Endodermal cell (in vitro differentiated cells): ENCODE data around the gene GOLPH3. TPM values are rescaled to one million over a fixed set of nuclear protein-coding genes. Genes with fewer than 3 reads are reported as not detected.
"Not testable (repeated sequence)": the region's sequence is repeated elsewhere in the genome, so short reads cannot be mapped to it uniquely, and the experiment has no call there.

Experiments
- DNase-seq: peaks from one replicate; pipeline ENCODE4 v3.0.0-alpha.2; 2017
- H3K27ac ChIP-seq: 2 replicates; pipeline ENCODE4 v1.5.1; 2013; ENCODE audit warnings: mild to moderate bottlenecking, low read depth, low read length, moderate library complexity
- H3K27me3 ChIP-seq: 2 replicates; pipeline ENCODE4 v1.6.1; 2013; ENCODE audit warnings: mild to moderate bottlenecking, low read length, moderate library complexity; ENCODE audit not compliant: insufficient read depth, control insufficient read depth, poor library complexity, severe bottlenecking
- H3K36me3 ChIP-seq: 2 replicates; pipeline ENCODE4 v1.7.0; 2013; ENCODE audit warnings: mild to moderate bottlenecking, low read length, moderate library complexity; ENCODE audit not compliant: control insufficient read depth, insufficient read depth
- H3K4me1 ChIP-seq: one replicate; pipeline ENCODE4 v1.7.0; 2013; ENCODE audit warnings: low read length; ENCODE audit not compliant: control insufficient read depth, insufficient read depth
- H3K4me3 ChIP-seq: 2 replicates; pipeline ENCODE4 v1.5.1; 2013; ENCODE audit warnings: mild to moderate bottlenecking, low read length, moderate library complexity
- H3K9ac ChIP-seq: 2 replicates; pipeline ENCODE4 v1.6.1; 2013; ENCODE audit warnings: mild to moderate bottlenecking, low read length, moderate library complexity; ENCODE audit not compliant: poor library complexity, severe bottlenecking; ENCODE audit errors: extremely low read depth
- H3K9me3 ChIP-seq: 2 replicates; pipeline ENCODE4 v1.6.1; 2013; ENCODE audit warnings: mild to moderate bottlenecking, low read length, moderate library complexity; ENCODE audit not compliant: control insufficient read depth
- H3K27ac Mint-ChIP-seq: 2 replicates; pipeline ENCODE4 v1.8.0; 2020; ENCODE audit warnings: mixed read lengths
- H3K27me3 Mint-ChIP-seq: 2 replicates; pipeline ENCODE4 v1.8.0; 2021; ENCODE audit warnings: mild to moderate bottlenecking, mixed read lengths; ENCODE audit not compliant: insufficient read depth
- H3K36me3 Mint-ChIP-seq: 2 replicates; pipeline ENCODE4 v1.8.0; 2020; ENCODE audit warnings: low read depth, mixed read lengths
- H3K4me1 Mint-ChIP-seq: 2 replicates; pipeline ENCODE4 v1.8.0; 2020; ENCODE audit warnings: mixed read lengths
- H3K4me3 Mint-ChIP-seq: 2 replicates; pipeline ENCODE4 v1.8.0; 2020; ENCODE audit warnings: mild to moderate bottlenecking, moderate library complexity, mixed read lengths
- H3K9me3 Mint-ChIP-seq: 2 replicates; pipeline ENCODE4 v1.8.0; 2020; ENCODE audit warnings: mild to moderate bottlenecking, mixed read lengths
- WGBS, 2 experiments: methylation state at CpG; one replicate each; pipeline versions ENCODE4 v1.1.5 to v1.1.7; 2013; ENCODE audit warnings: missing lambda C conversion rate in 2 of 2, mixed read lengths in 1 of 2; ENCODE audit not compliant: insufficient coverage in 1 of 2, insufficient read length in 1 of 2; 5-methylcytosine and 5-hydroxymethylcytosine counted together
- total RNA-seq, 2 donors: library from RNA; stranded (reverse); fragmentation: NEBNext Ultra II Directional in 1 of 2; extraction: Animal tissue kit (Norgen Biotek cat#: 25700) in 1 of 2; gene quantifications; 2 replicates in 1 of 2; 3 replicates in 1 of 2; pipeline ENCODE4 v1.2.1, GENCODE V29; 2021
- TF ChIP-seq, protein P1 (sequence below): fragments of 200-600 bp; sonication (generic); conservative IDR thresholded peaks from 2 replicates; pipeline ENCODE4 v1.5.0; 2021; ENCODE audit warnings: antibody characterized with exemption, mild to moderate bottlenecking

The GOLPH3 gene
- total RNA-seq, 2 donors from 2014 or later: 89.4 to 90.7 TPM

DNA sequence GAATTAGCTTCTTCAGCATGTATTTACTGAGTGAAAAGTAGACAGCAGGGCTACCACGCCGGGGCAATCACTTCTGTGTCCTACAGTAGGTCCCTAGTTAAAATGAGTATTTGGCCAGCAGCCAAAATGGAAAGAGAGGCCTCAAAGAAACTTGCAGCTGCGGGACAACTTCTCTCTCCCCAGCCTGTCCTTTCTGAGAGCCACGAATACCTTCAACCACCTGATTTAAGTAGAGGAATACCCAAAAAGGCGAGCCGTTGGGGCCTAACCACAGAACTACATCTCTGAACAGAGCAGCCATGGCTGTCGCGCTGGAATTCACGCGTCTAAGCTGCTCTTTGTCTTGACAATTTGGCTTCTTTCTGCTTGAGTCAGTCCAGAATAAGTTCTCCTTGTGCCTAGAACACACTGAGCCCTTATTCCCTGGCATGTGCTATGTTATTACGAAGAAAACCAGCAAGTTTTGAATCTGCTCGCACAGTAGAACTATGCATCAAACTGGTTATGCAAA lies 43.8 kb upstream of the GOLPH3 start:
- H3K27me3 ChIP-seq: no peaks in the 10 kb centered on the region
- no peak overlapping the region for H3K4me3 Mint-ChIP-seq
- H3K36me3 ChIP-seq: no peaks in the 10 kb centered on the region
- H3K9me3 ChIP-seq: no peaks in the 10 kb centered on the region
- 85 to 98% methylated on average over 7 to 12 of the region's 12 CpGs for WGBS, 2 experiments
- no peak overlapping the region for H3K9ac ChIP-seq
- no peaks in the 10 kb centered on the region for H3K9me3 Mint-ChIP-seq
- no peak overlapping the region for H3K27ac Mint-ChIP-seq
- DNase-seq: no peak
- no peaks in the 10 kb centered on the region for H3K4me1 Mint-ChIP-seq
- H3K27ac ChIP-seq: no peak overlapping the region
- H3K4me1 ChIP-seq: no peaks in the 10 kb centered on the region
- no peaks in the 10 kb centered on the region for H3K36me3 Mint-ChIP-seq
- no peak overlapping the region for H3K4me3 ChIP-seq
- TF ChIP-seq, protein P1, sequence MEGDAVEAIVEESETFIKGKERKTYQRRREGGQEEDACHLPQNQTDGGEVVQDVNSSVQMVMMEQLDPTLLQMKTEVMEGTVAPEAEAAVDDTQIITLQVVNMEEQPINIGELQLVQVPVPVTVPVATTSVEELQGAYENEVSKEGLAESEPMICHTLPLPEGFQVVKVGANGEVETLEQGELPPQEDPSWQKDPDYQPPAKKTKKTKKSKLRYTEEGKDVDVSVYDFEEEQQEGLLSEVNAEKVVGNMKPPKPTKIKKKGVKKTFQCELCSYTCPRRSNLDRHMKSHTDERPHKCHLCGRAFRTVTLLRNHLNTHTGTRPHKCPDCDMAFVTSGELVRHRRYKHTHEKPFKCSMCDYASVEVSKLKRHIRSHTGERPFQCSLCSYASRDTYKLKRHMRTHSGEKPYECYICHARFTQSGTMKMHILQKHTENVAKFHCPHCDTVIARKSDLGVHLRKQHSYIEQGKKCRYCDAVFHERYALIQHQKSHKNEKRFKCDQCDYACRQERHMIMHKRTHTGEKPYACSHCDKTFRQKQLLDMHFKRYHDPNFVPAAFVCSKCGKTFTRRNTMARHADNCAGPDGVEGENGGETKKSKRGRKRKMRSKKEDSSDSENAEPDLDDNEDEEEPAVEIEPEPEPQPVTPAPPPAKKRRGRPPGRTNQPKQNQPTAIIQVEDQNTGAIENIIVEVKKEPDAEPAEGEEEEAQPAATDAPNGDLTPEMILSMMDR: no peak
- no peaks in the 10 kb centered on the region for H3K27me3 Mint-ChIP-seq

DNA sequence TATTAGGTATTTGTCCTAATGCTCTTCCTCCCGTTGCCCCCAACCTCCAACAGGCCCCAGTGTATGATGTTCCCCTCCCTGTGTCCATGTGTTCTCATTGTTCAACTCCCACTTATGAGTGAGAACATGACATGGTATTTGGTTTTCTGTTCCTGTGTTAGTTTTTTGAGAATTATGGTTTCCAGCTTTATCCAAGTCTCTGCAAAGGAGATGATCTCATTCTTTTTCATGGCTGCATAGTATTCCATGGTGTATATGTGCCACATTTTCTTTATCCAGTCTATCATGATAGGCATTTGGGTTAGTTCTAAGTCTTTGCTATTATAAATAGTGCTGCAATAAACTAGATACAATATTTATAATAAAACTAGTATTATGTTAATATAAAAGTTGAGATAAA lies 40.2 kb upstream of the GOLPH3 start:
- not testable (repeated sequence) for H3K4me1 Mint-ChIP-seq, H3K9ac ChIP-seq, H3K27me3 ChIP-seq, H3K36me3 Mint-ChIP-seq, H3K4me3 Mint-ChIP-seq, H3K27ac Mint-ChIP-seq, H3K4me3 ChIP-seq, H3K9me3 ChIP-seq, H3K27ac ChIP-seq, H3K9me3 Mint-ChIP-seq, H3K36me3 ChIP-seq, DNase-seq, H3K27me3 Mint-ChIP-seq, H3K4me1 ChIP-seq
- 100% methylated on average over 1 of the region's 1 CpG; no CpG with 5 or more reads in 1 of the 2 experiments for WGBS, 2 experiments

DNA sequence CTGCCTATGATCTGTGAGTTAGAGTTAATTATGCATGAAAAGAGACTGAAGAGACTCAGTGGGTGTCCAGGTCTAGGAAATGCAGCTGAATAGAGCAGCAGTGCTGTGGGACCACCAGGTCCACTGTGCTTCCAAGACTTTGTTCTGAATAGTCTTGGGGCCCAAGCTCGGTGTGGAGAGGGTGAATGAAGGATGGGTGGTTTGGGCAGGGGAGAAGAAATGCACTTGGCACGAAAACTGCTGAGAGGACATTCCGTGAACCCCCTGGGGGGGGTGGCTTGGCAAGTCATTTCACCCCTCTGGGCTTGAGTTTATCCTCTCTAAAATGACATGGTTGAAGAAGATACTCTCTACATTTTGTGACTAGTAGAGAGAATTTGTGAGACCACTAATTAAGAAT lies 36.0 kb upstream of the GOLPH3 start:
- WGBS, 2 experiments: 83% methylated on average over 3 of the region's 3 CpGs; no CpG with 5 or more reads in 1 of the 2 experiments
- Histone ChIP-seq H3K4me1 (no peaks in the 10 kb centered on the region), H3K36me3 (no peaks in the 10 kb centered on the region), H3K27ac (no peak overlapping the region), H3K27me3 (no peaks in the 10 kb centered on the region), H3K9ac (no peak overlapping the region), H3K9me3 (peaks cover 6% of the 10 kb centered on the region), H3K4me3 (no peak overlapping the region)
- TF ChIP-seq, protein P1: no peak
- Mint-ChIP-seq H3K4me3 (no peak overlapping the region), H3K27me3 (no peaks in the 10 kb centered on the region), H3K9me3 (peaks cover 21% of the 10 kb centered on the region), H3K4me1 (no peaks in the 10 kb centered on the region), H3K27ac (no peak overlapping the region), H3K36me3 (no peaks in the 10 kb centered on the region)
- no peak for DNase-seq

DNA sequence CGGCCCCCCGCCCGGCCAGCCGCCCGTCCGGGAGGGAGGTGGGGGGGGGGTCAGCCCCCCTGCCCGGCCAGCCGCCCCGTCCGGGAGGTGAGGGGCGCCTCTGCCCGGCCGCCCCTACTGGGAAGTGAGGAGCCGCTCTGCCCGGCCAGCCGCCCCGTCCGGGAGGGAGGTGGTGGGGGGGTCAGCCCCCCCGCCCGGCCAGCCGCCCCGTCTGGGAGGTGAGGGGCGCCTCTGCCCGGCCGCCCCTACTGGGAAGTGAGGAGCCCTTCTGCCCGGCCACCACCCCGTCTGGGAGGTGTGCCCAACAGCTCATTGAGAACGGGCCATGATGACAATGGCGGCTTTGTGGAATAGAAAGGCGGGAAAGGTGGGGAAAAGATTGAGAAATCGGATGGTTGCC lies 34.7 kb upstream of the GOLPH3 start:
- H3K9me3 ChIP-seq, H3K27ac Mint-ChIP-seq, H3K36me3 Mint-ChIP-seq, H3K4me3 ChIP-seq, H3K27me3 Mint-ChIP-seq, H3K4me1 ChIP-seq, H3K27me3 ChIP-seq, H3K4me1 Mint-ChIP-seq, H3K36me3 ChIP-seq, DNase-seq, H3K27ac ChIP-seq, H3K9ac ChIP-seq, H3K4me3 Mint-ChIP-seq: not testable (repeated sequence)
- peaks cover 21% of the 10 kb centered on the region for H3K9me3 Mint-ChIP-seq
- 99% methylated on average over 11 of the region's 31 CpGs; no CpG with 5 or more reads in 1 of the 2 experiments for WGBS, 2 experiments
